ENCODE results near the gene RGS12.

Gene RGS12

GRCh38 chr4:3257556-3258482, 35.0 kb upstream of the RGS12 start:
- intact Hi-C loops (cut with DNase I; ENCODE audit: low total_unique reads), result no loop called here
- peak; percentile 11 to 54 for DNase-seq

GRCh38 chr4:3261411-3262207, 31.2 kb upstream of the RGS12 start:
- H3K27ac ChIP-seq, result no peak overlapping the region
- H3K4me3 ChIP-seq, result no peak overlapping the region
- H3K9me3 ChIP-seq, result no peaks in the 10 kb centered on the region
- TF ChIP-seq CTCF (IDR thresholded peaks at IDR 0.05), result no peak
- no peaks in the 10 kb centered on the region for H3K4me1 ChIP-seq
- no peaks in the 10 kb centered on the region for H3K36me3 ChIP-seq
- no peaks in the 10 kb centered on the region for H3K27me3 ChIP-seq
- intact Hi-C loops (cut with DNase I; ENCODE audit: low total_unique reads), result no loop called here
- peak in 1 of 2 donors; percentile 4 for DNase-seq

More at GRCh38 chr4:3257556-3258482, 35.0 kb upstream of the RGS12 start:
- H3K27ac ChIP-seq, result no peak overlapping the region
- no peak for TF ChIP-seq CTCF (IDR thresholded peaks at IDR 0.05)
- H3K4me1 ChIP-seq, result no peaks in the 10 kb centered on the region
- no peaks in the 10 kb centered on the region for H3K27me3 ChIP-seq
- no peak overlapping the region for H3K4me3 ChIP-seq
- H3K36me3 ChIP-seq, result peaks cover 0 to 19% (median 0%) of the 10 kb centered on the region in 3 donors
- H3K9me3 ChIP-seq, result no peaks in the 10 kb centered on the region

GRCh38 chr4:3262208-3263052, 30.4 kb upstream of the RGS12 start:
- TF ChIP-seq CTCF (IDR thresholded peaks at IDR 0.05), result no peak
- Histone ChIP-seq H3K27me3 (no peaks in the 10 kb centered on the region), H3K9me3 (no peaks in the 10 kb centered on the region), H3K4me3 (no peak overlapping the region), H3K27ac (no peak overlapping the region), H3K36me3 (no peaks in the 10 kb centered on the region), H3K4me1 (no peaks in the 10 kb centered on the region)
- peak in 1 of 2 donors; percentile 11 for DNase-seq
- intact Hi-C loops (cut with DNase I; ENCODE audit: low total_unique reads), result no loop called here

- intact Hi-C loops (cut with DNase I; ENCODE audit: low total_unique reads), result no loop called here
- Histone ChIP-seq H3K27me3 (no peaks in the 10 kb centered on the region), H3K4me1 (no peaks in the 10 kb centered on the region), H3K9me3 (no peaks in the 10 kb centered on the region), H3K4me3 (no peak overlapping the region), H3K27ac (no peak overlapping the region), H3K36me3 (no peaks in the 10 kb centered on the region)
- DNase-seq, result peak in 1 of 2 donors; percentile 15
- no peak for TF ChIP-seq CTCF (IDR thresholded peaks at IDR 0.05)
Measured at GRCh38 chr4:3263053-3263875, 29.6 kb upstream of the RGS12 start.

- H3K9me3 ChIP-seq, result no peaks in the 10 kb centered on the region
- H3K4me3 ChIP-seq, result no peak overlapping the region
- intact Hi-C loops (cut with DNase I; ENCODE audit: low total_unique reads), result no loop called here
- no peaks in the 10 kb centered on the region for H3K36me3 ChIP-seq
- DNase-seq, result peak in 1 of 2 donors; percentile 2
- no peaks in the 10 kb centered on the region for H3K27me3 ChIP-seq
- H3K4me1 ChIP-seq, result no peaks in the 10 kb centered on the region
- H3K27ac ChIP-seq, result no peak overlapping the region
- TF ChIP-seq CTCF (IDR thresholded peaks at IDR 0.05), result no peak
Measured at GRCh38 chr4:3263876-3264193, 29.0 kb upstream of the RGS12 start.

All from tibial artery (tissue), 4 donors.